Osteoblast (primary cell): ENCODE measurements around the gene SPTB. TPM values are rescaled to one million over a fixed set of nuclear protein-coding genes. Genes with fewer than 3 reads are reported as not detected.
"Not testable (repeated sequence)": the region's sequence is repeated elsewhere in the genome, so short reads cannot be mapped to it uniquely, and the experiment has no call there.

Experiments used
- DNase-seq: peaks from one replicate; pipeline ENCODE4 v3.0.0; 2011; ENCODE audit warnings: low spot score, mixed read lengths; ENCODE audit not compliant: insufficient read length; ENCODE audit errors: missing footprints
- H2AFZ ChIP-seq: 2 replicates; pipeline ENCODE4 v1.6.0; 2011; ENCODE audit warnings: mild to moderate bottlenecking, low read length
- H3K27ac ChIP-seq: 2 replicates; pipeline ENCODE4 v1.5.1; 2011; ENCODE audit warnings: mild to moderate bottlenecking, low read depth, low read length, moderate library complexity
- H3K27me3 ChIP-seq: 2 replicates; pipeline ENCODE4 v1.6.0; 2012; ENCODE audit warnings: mild to moderate bottlenecking, control low read depth, inconsistent platforms, low read length, moderate library complexity; ENCODE audit not compliant: insufficient read depth
- H3K36me3 ChIP-seq: 2 replicates; pipeline ENCODE4 v1.5.1; 2011; ENCODE audit warnings: mild to moderate bottlenecking, low read length, control low read depth, moderate library complexity; ENCODE audit not compliant: insufficient read depth
- H3K4me1 ChIP-seq: 2 replicates; pipeline ENCODE4 v1.5.1; 2011; ENCODE audit warnings: mild to moderate bottlenecking, low read length, control low read depth, moderate library complexity; ENCODE audit not compliant: insufficient read depth
- H3K4me2 ChIP-seq: 2 replicates; pipeline ENCODE4 v1.6.0; 2011; ENCODE audit warnings: mild to moderate bottlenecking, low read length; ENCODE audit not compliant: insufficient read depth
- H3K4me3 ChIP-seq: fragments of 200-600 bp; sonication (generic); 3 replicates; pipeline ENCODE4 v1.5.1; 2012; ENCODE audit warnings: mild to moderate bottlenecking, low read length, inconsistent platforms; ENCODE audit not compliant: insufficient read depth
- H3K79me2 ChIP-seq: 2 replicates; pipeline ENCODE4 v1.6.0; 2012; ENCODE audit warnings: mild to moderate bottlenecking, low read length, control low read depth, inconsistent platforms; ENCODE audit not compliant: insufficient read depth
- H3K9me3 ChIP-seq: 2 replicates; pipeline ENCODE4 v1.5.1; 2011; ENCODE audit warnings: low read depth, low read length, control low read depth
- H4K20me1 ChIP-seq: 2 replicates; pipeline ENCODE4 v1.6.0; 2012; ENCODE audit warnings: mild to moderate bottlenecking, low read length, control low read depth; ENCODE audit not compliant: insufficient read depth
- CTCF ChIP-seq: IDR thresholded peaks from 2 replicates; pipeline ENCODE4 v1.5.1; 2011; ENCODE audit warnings: mild to moderate bottlenecking, low read depth, low read length, moderate library complexity; ENCODE audit errors: extremely low read depth
- total RNA-seq: library from RNA; depleted of rRNA; stranded (reverse); fragments of >200 nt; gene quantifications from 2 replicates; pipeline ENCODE4 v1.2.3, GENCODE V29; 2012

The SPTB gene
- total RNA-seq, 1 donor: under 0.01 TPM

- H3K4me1 ChIP-seq: peaks cover 34% of the 10 kb centered on the region
- peaks cover 4% of the 10 kb centered on the region for H4K20me1 ChIP-seq
- peaks cover 5% of the 10 kb centered on the region for H3K27me3 ChIP-seq
- H2AFZ ChIP-seq: peak within 1 kb of the TSS; percentile 86
- no peaks in the 10 kb centered on the region for H3K9me3 ChIP-seq
- H3K27ac ChIP-seq: peak within 1 kb of the TSS; percentile 93
- no peak for TF ChIP-seq CTCF
- no peaks in the 10 kb centered on the region for H3K36me3 ChIP-seq
- peak within 1 kb of the TSS; percentile 92 for H3K4me2 ChIP-seq
- peak within 1 kb of the TSS; percentile 93 for H3K4me3 ChIP-seq
- peaks cover 29% of the 10 kb centered on the region for H3K79me2 ChIP-seq
- peak; percentile 95 for DNase-seq
Observed at GRCh38 chr14:64914237-64915028, 34.7 kb upstream of the SPTB start, which contains the start of gene CHURC1. Gene CHURC1, plus strand, starts transcription at chr14:64914455. Its CDS starts 41 bp downstream, at chr14:64914496.

- H3K4me2 ChIP-seq: peak overlapping the region; percentile 92
- H3K36me3 ChIP-seq, H3K27ac ChIP-seq, H2AFZ ChIP-seq, H4K20me1 ChIP-seq, H3K9me3 ChIP-seq, H3K4me3 ChIP-seq, DNase-seq: not testable (repeated sequence)
- H3K4me1 ChIP-seq: peaks cover 26% of the 10 kb centered on the region
- H3K27me3 ChIP-seq: peaks cover 10% of the 10 kb centered on the region
- peaks cover 28% of the 10 kb centered on the region for H3K79me2 ChIP-seq
Observed at GRCh38 chr14:64913477-64913876, 33.8 kb upstream of the SPTB start.

GRCh38 chr14:64912261-64912660 lies 32.6 kb upstream of the SPTB start:
- Histone ChIP-seq H2AFZ (no peak overlapping the region), H3K36me3 (no peaks in the 10 kb centered on the region), H3K27me3 (peaks cover 12% of the 10 kb centered on the region), H3K9me3 (no peaks in the 10 kb centered on the region), H4K20me1 (peaks cover 4% of the 10 kb centered on the region), H3K79me2 (peaks cover 28% of the 10 kb centered on the region), H3K4me3 (no peak overlapping the region), H3K27ac (no peak overlapping the region), H3K4me2 (no peak overlapping the region), H3K4me1 (peaks cover 14% of the 10 kb centered on the region)
- no peak for TF ChIP-seq CTCF
- no peak for DNase-seq

GRCh38 chr14:64910847-64911495 lies 31.3 kb upstream of the SPTB start:
- no peak overlapping the region for H3K4me2 ChIP-seq
- H2AFZ ChIP-seq: no peak overlapping the region
- no peak overlapping the region for H3K27ac ChIP-seq
- H3K27me3 ChIP-seq: peaks cover 22% of the 10 kb centered on the region
- TF ChIP-seq CTCF: peak; percentile 69
- peaks cover 4% of the 10 kb centered on the region for H4K20me1 ChIP-seq
- H3K4me3 ChIP-seq: no peak overlapping the region
- peaks cover 17% of the 10 kb centered on the region for H3K79me2 ChIP-seq
- no peaks in the 10 kb centered on the region for H3K36me3 ChIP-seq
- H3K9me3 ChIP-seq: no peaks in the 10 kb centered on the region
- peaks cover 14% of the 10 kb centered on the region for H3K4me1 ChIP-seq
- no peak for DNase-seq
